Motor neuron (in vitro differentiated cells): ENCODE results near the gene GBP3. TPM values are rescaled to one million over a fixed set of nuclear protein-coding genes. Genes with fewer than 3 reads are reported as not detected.
A peak's percentile ranks its signal among the peaks of the same experiment; 100 is the strongest.
"Not testable (repeated sequence)": the region's sequence is repeated elsewhere in the genome, so short reads cannot be mapped to it uniquely, and the experiment has no call there.

Experiments
- ATAC-seq, 8 experiments: fragments of 200-7000 bp; cut with Tn5 transposase; replicated peaks in 6 of 8; 2 replicates each; pipeline ENCODE4 v1.8.0; 2021; ENCODE audit warnings: mild to moderate bottlenecking in 8 of 8, moderate library complexity in 8 of 8
- H3K27ac ChIP-seq, 2 donors: fragments of 250-450 bp; sonication (Bioruptor Pico); 2 replicates each; pipeline ENCODE4 v1.9.0; 2021; ENCODE audit warnings: antibody characterized with exemption in 2 of 2, mild to moderate bottlenecking in 2 of 2, moderate library complexity in 1 of 2
- H3K4me1 ChIP-seq, 2 donors: fragments of 250-450 bp; sonication (Bioruptor Pico); replicated peaks in 1 of 2; 2 replicates each; pipeline ENCODE4 v1.6.1; 2021; ENCODE audit warnings: antibody characterized with exemption in 2 of 2, mild to moderate bottlenecking in 2 of 2, moderate library complexity in 1 of 2
- H3K4me3 ChIP-seq, 5 donors: fragments of 250-450 bp; sonication (Bioruptor Pico); 2 replicates each; pipeline ENCODE4 v1.9.0; 2021; ENCODE audit warnings: antibody characterized with exemption in 5 of 5, mild to moderate bottlenecking in 5 of 5, moderate library complexity in 4 of 5
- WGBS, 10 experiments: fragments of 450-650 bp; shearing (Covaris generic); methylation state at CpG; one replicate each; pipeline ENCODE4 v1.0.0; 2022; 5-methylcytosine and 5-hydroxymethylcytosine counted together
- in situ Hi-C, 9 experiments: fragments of 400-800 bp; cut with MboI; loops; one replicate each; pipeline ENCODE4 v1.15.0; 2021; ENCODE audit warnings: low sequenced_read_pairs in 9 of 9, low pct_unique_long_range_greater_than_20kb in 2 of 9; ENCODE audit not compliant: unreplicated experiment in 9 of 9
- total RNA-seq, 8 experiments: library from RNA; unstranded; fragments of 300-600 nt; gene quantifications; 2 replicates each; pipeline versions ENCODE4 v1.2.3 to v1.2.4, GENCODE V29; 2022

GBP3 gene
- total RNA-seq, 8 experiments from 2014 or later: 0.09 to 44.5 (median 1.8) TPM

GRCh38 chr1:89025928-89026327, 3.3 kb upstream of the GBP3 start:
- in situ Hi-C loops: no loop called here
- 45 to 93% (median 89%) methylated on average over 1 to 3 of the region's 3 CpGs for WGBS, 10 experiments
- Histone ChIP-seq H3K4me3 (no peak overlapping the region), H3K27ac (no peak overlapping the region), H3K4me1 (no peaks in the 10 kb centered on the region)
- ATAC-seq: no peak

- in situ Hi-C loops: loop anchor here in 2 of 9 experiments (25.0 kb wide), 1 partner anchor 439 kb away; no protein-coding TSS in a partner anchor
- Histone ChIP-seq H3K4me3 (no peak overlapping the region), H3K4me1 (peaks cover 0 to 9% of the 10 kb centered on the region in 2 donors), H3K27ac (no peak overlapping the region)
- no peak for ATAC-seq
Measured at GRCh38 chr1:89023026-89023425, 360 bp upstream of the GBP3 start.

- not testable (repeated sequence) for H3K4me1 ChIP-seq, H3K4me3 ChIP-seq, H3K27ac ChIP-seq, ATAC-seq
- WGBS, 10 experiments: 60 to 88% methylated on average over 1 of the region's 3 CpGs; no CpG with 5 or more reads in 8 of the 10 experiments
- in situ Hi-C loops: loop anchor here in 2 of 9 experiments (25.0 kb wide), 1 partner anchor 444 kb away; no protein-coding TSS in a partner anchor
Measured at GRCh38 chr1:89018318-89018717, 4.3 kb downstream of the GBP3 start.

DNA sequence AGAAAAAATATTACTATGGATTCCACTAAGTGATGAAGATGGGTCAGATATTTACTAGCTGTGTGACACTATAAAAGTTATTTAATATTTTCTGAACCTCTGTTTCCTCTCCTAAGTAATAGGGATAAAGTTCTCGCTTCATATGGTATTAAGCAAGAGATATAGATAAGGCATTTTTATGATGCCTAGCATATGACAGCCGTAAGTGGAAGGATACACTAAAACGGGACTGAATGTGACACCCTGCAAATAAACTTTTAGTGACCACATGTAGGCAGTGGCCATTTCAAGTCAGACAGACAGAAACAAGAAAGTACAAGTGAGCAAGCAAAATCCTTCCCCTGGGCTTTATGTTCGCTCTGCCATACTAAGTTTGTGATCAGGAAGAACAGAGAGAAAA, 14.2 kb downstream of the GBP3 start:
- no peak for ATAC-seq
- in situ Hi-C loops: loop anchor here in 3 of 9 experiments (10.0 to 25.0 kb wide), 2 partner anchors 346 to 454 kb away; no protein-coding TSS in a partner anchor
- Histone ChIP-seq H3K27ac (no peak overlapping the region), H3K4me3 (no peak overlapping the region), H3K4me1 (no peaks in the 10 kb centered on the region)
- 0 to 93% (median 86%) methylated on average over 1 to 4 of the region's 4 CpGs for WGBS, 10 experiments

DNA sequence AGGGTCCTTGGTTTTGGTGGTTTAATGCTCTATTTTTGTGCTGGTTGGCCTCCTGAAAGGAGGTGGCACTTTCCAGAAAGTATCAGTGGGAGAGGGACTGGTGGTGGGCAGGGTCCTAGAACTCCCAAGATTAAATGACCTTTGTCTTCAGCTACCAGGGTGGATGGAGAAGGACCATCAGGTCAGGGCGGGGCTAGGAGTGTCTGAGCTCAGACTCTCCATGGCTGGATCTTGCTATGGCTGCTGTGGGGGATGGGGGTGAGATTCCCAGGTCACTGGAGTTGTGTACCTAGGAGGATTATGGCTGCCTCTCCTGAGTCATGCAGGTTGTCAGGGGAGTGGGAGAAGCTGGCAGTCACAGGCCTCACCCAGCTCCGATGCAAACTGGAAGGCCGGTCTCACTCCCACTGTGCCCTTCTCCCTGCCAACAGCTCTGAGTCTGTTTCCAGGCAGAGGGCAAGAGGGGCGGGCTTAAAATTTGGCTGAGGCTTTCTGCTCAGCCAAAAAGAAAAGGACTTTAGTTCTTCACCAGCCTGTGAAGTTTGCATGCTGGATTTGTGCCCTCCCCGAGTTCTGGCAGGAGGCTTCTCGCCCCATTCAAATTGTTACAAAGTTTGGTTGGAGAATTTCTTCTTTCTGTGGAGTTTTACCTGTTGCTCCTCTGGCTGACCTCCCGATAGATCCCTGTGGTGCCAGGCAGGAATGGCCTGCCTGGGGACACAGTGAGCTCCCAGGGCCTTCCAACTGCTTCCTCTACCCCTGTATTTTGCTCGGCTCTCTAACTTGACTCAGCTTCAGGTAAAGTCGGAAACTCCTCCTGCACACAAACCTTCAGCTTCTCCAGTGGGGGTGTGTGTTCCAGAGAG, 17.1 kb downstream of the GBP3 start:
- Histone ChIP-seq H3K4me3 (no peak overlapping the region), H3K27ac (no peak overlapping the region), H3K4me1 (no peaks in the 10 kb centered on the region)
- in situ Hi-C loops: loop anchor here in 3 of 9 experiments (10.0 to 25.0 kb wide), 2 partner anchors 349 to 457 kb away; no protein-coding TSS in a partner anchor
- ATAC-seq: no peak
- WGBS, 10 experiments: 80 to 100% (median 91%) methylated on average over 1 to 8 of the region's 9 CpGs; no CpG with 5 or more reads in 2 of the 10 experiments

DNA sequence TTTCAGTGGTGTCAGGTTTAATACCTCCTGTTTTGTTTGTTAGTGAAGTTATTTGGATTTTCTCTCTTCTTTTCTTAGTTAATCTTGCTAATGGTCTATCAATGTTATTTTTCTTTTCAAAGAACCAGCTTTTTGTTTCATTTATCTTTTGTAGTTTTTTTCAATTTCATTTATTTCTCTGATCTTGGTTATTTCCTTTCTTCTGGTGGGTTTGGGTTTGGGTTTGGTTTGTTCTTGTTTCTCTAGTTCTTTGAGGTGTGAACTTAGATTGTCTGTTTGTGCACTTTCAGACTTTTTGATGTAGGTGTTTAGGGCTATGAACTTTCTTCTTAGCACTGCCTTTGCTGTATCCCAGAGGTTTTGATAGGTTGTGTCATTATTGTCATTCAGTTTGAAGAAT, 20.5 kb downstream of the GBP3 start:
- H3K4me3 ChIP-seq, H3K4me1 ChIP-seq, H3K27ac ChIP-seq, ATAC-seq: not testable (repeated sequence)
- in situ Hi-C loops: loop anchor here in 3 of 9 experiments (10.0 to 25.0 kb wide), 2 partner anchors 353 to 460 kb away; no protein-coding TSS in a partner anchor

- H3K27ac ChIP-seq: no peak overlapping the region
- ATAC-seq: no peak
- in situ Hi-C loops: loop anchor here in 3 of 9 experiments (10.0 to 25.0 kb wide), 2 partner anchors 353 to 461 kb away; no protein-coding TSS in a partner anchor
Measured at GRCh38 chr1:89001510-89001909, 21.2 kb downstream of the GBP3 start.

GRCh38 chr1:88998716-88999115, 23.9 kb downstream of the GBP3 start:
- no peak overlapping the region for H3K4me3 ChIP-seq
- ATAC-seq: peak; percentile 80 to 98 (median 92)
- in situ Hi-C loops: no loop called here
- WGBS, 10 experiments: 0 to 20% (median 0%) methylated on average over 1 to 2 of the region's 2 CpGs; no CpG with 5 or more reads in 3 of the 10 experiments
- H3K27ac ChIP-seq: no peak overlapping the region
- peaks cover 1% of the 10 kb centered on the region in 2 donors for H3K4me1 ChIP-seq

More at GRCh38 chr1:89001510-89001909, 21.2 kb downstream of the GBP3 start:
- no peaks in the 10 kb centered on the region for H3K4me1 ChIP-seq
- no peak overlapping the region for H3K4me3 ChIP-seq

GRCh38 chr1:88990426-88990825, 32.2 kb downstream of the GBP3 start:
- WGBS, 10 experiments: 100% methylated on average over 1 of the region's 1 CpG; no CpG with 5 or more reads in 2 of the 10 experiments
- Histone ChIP-seq H3K4me3 (no peak overlapping the region), H3K4me1 (peaks cover 14% of the 10 kb centered on the region in 2 donors), H3K27ac (no peak overlapping the region)
- in situ Hi-C loops: no loop called here
- no peak for ATAC-seq

DNA sequence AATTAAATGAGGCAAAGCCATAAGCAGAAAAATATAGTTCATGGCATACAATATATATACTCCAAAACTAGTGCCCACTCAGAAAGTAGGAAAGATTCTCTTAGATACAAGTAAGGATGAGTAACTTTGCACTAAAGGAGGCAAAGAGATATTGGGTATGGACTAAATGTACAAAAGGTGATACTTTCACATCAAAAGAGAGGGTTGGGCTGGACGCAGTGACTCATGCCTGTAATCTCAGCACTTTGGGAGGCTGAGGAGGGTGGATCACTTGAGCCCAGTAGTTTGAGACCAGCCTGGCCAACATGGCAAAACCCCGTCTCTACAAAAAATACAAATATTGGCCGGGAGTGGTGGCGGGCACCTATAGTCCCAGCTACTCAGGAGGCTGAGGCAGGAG, 37.0 kb downstream of the GBP3 start:
- Histone ChIP-seq H3K27ac (peak overlapping the region in 1 of 2 donors; percentile 3), H3K4me1 (peaks cover 0 to 13% of the 10 kb centered on the region in 2 donors), H3K4me3 (no peak overlapping the region)
- no peak for ATAC-seq
- in situ Hi-C loops: no loop called here
- 17 to 100% (median 94%) methylated on average over 1 to 4 of the region's 4 CpGs; no CpG with 5 or more reads in 1 of the 10 experiments for WGBS, 10 experiments

- no peak overlapping the region for H3K4me3 ChIP-seq
- H3K27ac ChIP-seq: peak overlapping the region in 1 of 2 donors; percentile 3
- in situ Hi-C loops: no loop called here
- peak; percentile 83 to 99 (median 96) for ATAC-seq
- peaks cover 0 to 13% of the 10 kb centered on the region in 2 donors for H3K4me1 ChIP-seq
- WGBS, 10 experiments: 0 to 100% (median 40%) methylated on average over 1 of the region's 1 CpG; no CpG with 5 or more reads in 2 of the 10 experiments
Measured at GRCh38 chr1:88985032-88985431, 37.6 kb downstream of the GBP3 start.

GRCh38 chr1:88984569-88984968, 38.1 kb downstream of the GBP3 start:
- H3K4me1 ChIP-seq: peaks cover 0 to 13% of the 10 kb centered on the region in 2 donors
- in situ Hi-C loops: no loop called here
- no peak overlapping the region for H3K27ac ChIP-seq
- ATAC-seq: peak; percentile 10 to 75 (median 42)
- 0 to 100% (median 89%) methylated on average over 1 of the region's 1 CpG; no CpG with 5 or more reads in 1 of the 10 experiments for whole genome bisulfite sequencing, 10 experiments
- no peak overlapping the region for H3K4me3 ChIP-seq

DNA sequence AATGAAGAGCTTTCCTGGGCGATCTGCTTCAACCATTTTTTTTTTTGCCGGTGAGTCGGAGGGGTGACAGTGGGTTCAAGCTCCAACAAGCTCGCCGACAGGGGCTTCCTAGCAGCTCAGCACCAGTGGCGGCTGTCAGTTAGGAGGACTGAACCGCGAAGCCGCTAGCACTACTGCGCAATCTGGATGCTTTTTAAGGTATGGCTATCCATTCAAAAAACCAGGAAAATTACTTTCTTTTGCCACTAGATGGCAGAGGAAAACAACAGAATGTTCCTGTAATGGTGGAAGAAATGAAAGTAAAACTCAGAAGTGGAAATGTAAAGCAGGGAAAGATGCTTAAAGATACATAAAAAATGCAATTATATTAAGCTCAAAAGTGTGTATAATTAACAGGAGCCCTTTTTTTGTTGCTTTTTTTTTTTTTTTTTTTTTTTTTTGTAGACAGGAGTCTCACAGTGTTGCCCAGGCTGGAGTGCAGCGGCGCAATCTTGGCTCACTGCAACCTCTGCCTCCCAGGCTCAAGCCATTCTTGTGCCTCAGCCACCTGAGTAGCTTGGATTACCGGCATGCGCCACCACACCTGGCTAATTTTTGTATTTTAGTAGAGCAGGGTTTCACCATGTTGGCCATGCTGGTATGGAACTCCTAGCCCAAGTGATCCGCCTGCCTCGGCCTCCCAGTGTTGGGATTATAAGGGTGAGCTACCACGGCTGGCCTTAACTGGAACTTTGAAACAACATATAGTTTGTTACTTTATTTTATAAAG, 38.7 kb downstream of the GBP3 start:
- in situ Hi-C loops: no loop called here
- no peak overlapping the region for H3K27ac ChIP-seq
- no peak overlapping the region for H3K4me3 ChIP-seq
- WGBS, 10 experiments: 57 to 100% (median 91%) methylated on average over 2 to 16 of the region's 17 CpGs
- peak in 4 of 8 experiments; percentile 6 to 26 (median 9) for ATAC-seq
- peaks cover 0 to 13% of the 10 kb centered on the region in 2 donors for H3K4me1 ChIP-seq
